Activated naive CD4-positive, alpha-beta T cell treated with anti-CD3 and anti-CD28 coated beads, Interleukin-2, amount 50 U/mL, for 24 hours (primary cell): Measurements from ENCODE around the gene GIMAP8.
A peak's percentile ranks its signal among the peaks of the same experiment; 100 is the strongest.
"Not testable (repeated sequence)": the region's sequence is repeated elsewhere in the genome, so short reads cannot be mapped to it uniquely, and the experiment has no call there.

Source experiments
- H3K27ac Mint-ChIP-seq: one replicate; pipeline ENCODE4 v1.8.0; 2021; ENCODE audit warnings: mild to moderate bottlenecking, mixed read lengths
- H3K27me3 Mint-ChIP-seq: one replicate; pipeline ENCODE4 v1.8.0; 2021; ENCODE audit warnings: mixed read lengths
- H3K36me3 Mint-ChIP-seq: one replicate; pipeline ENCODE4 v1.8.0; 2021; ENCODE audit warnings: mixed read lengths
- H3K4me1 Mint-ChIP-seq: one replicate; pipeline ENCODE4 v1.8.0; 2021; ENCODE audit warnings: mixed read lengths
- H3K4me3 Mint-ChIP-seq: one replicate; pipeline ENCODE4 v1.8.0; 2021; ENCODE audit warnings: mild to moderate bottlenecking, mixed read lengths
- H3K9me3 Mint-ChIP-seq: one replicate; pipeline ENCODE4 v1.8.0; 2021; ENCODE audit warnings: mixed read lengths

The GIMAP8 gene

DNA sequence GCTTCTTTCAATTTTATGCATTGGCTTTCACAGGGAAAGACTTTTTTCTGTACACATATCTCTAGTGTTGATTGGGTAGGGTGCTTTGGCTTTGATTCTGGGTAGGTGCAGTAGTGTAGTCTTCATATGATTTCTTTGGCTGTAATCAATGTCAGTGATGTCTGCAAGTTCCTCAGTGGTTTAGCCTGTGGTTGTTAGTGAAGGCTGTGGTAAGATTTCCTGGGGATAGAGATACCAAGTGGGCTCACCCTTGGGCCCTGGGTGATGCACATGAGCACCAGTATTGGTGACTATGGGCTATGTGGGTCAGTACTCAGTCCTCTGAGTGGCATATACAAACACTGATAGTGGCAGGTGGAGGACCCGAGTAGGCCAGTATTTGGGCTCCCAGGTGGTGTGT is 13.0 kb downstream of the GIMAP8 start:
- H3K27me3 Mint-ChIP-seq: no peaks in the 10 kb centered on the region
- H3K4me1 Mint-ChIP-seq: peaks cover 73% of the 10 kb centered on the region
- peaks cover 21% of the 10 kb centered on the region for H3K9me3 Mint-ChIP-seq
- peak overlapping the region; percentile 14 for H3K27ac Mint-ChIP-seq
- H3K36me3 Mint-ChIP-seq: peaks cover 52% of the 10 kb centered on the region
- no peak overlapping the region for H3K4me3 Mint-ChIP-seq

DNA sequence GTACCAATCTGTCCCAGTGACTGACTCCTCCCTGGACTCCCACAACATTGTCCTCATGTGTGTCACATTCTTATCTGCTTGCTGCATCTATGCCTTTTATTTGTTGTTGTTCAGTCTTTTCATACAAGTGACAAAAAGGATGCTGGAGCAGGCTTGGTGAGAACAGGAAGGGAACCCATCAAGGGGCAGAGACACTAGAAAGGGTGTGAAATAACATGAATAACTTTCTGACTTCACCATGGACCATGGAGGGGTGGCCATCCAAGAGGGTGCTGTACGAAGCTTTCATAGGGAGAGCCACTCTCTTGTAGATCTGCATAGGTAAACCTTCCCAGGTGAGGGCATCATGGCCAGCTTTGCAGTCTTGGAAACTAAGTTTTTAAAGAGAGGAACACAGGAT is 14.5 kb downstream of the GIMAP8 start:
- no peaks in the 10 kb centered on the region for H3K27me3 Mint-ChIP-seq
- H3K9me3 Mint-ChIP-seq: peaks cover 15% of the 10 kb centered on the region
- H3K4me1 Mint-ChIP-seq: peaks cover 81% of the 10 kb centered on the region
- peak overlapping the region; percentile 12 for H3K4me3 Mint-ChIP-seq
- peaks cover 47% of the 10 kb centered on the region for H3K36me3 Mint-ChIP-seq
- peak overlapping the region; percentile 63 for H3K27ac Mint-ChIP-seq

DNA sequence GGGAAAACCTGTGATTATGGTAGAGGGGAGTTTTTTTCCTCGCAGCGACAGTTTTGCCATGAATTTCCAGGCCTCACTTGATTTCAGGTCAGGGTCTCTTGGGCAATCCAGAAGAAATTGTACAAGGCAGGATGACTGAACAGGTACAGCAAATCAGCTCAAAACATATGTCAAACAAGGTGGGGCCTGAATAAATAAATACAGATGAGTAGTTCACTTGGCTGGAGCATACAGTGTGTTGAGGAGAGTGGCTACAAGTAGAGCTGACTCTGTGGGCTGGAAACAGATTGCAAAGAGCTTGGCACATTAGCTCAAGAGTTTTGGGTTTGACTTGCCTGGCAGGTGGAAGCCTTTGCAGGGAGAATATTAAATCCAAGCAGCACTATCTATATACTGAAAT is 15.0 kb downstream of the GIMAP8 start:
- H3K27ac Mint-ChIP-seq: peak overlapping the region; percentile 63
- H3K36me3 Mint-ChIP-seq: peaks cover 44% of the 10 kb centered on the region
- H3K27me3 Mint-ChIP-seq: no peaks in the 10 kb centered on the region
- peaks cover 81% of the 10 kb centered on the region for H3K4me1 Mint-ChIP-seq
- peaks cover 12% of the 10 kb centered on the region for H3K9me3 Mint-ChIP-seq
- peak overlapping the region; percentile 12 for H3K4me3 Mint-ChIP-seq

DNA sequence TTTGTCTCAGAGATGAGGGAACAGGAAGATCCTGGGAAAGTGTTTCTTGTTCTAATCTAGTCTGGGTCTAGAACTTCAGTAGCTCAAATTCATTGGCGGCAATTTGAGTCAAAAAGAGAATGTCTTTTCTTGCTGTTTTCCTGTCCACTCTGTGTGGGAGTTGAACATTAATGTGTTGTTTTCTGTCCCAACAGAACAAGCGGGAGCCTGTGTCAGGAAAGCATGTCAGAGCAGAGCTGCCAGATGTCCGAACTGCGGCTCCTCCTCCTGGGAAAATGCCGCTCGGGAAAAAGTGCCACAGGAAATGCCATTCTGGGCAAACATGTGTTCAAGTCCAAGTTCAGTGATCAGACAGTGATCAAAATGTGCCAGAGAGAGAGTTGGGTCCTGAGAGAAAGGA is 16.0 kb downstream of the GIMAP8 start:
- peaks cover 88% of the 10 kb centered on the region for H3K4me1 Mint-ChIP-seq
- no peaks in the 10 kb centered on the region for H3K27me3 Mint-ChIP-seq
- peaks cover 11% of the 10 kb centered on the region for H3K9me3 Mint-ChIP-seq
- H3K4me3 Mint-ChIP-seq: no peak overlapping the region
- H3K36me3 Mint-ChIP-seq: peaks cover 41% of the 10 kb centered on the region
- peak overlapping the region; percentile 10 for H3K27ac Mint-ChIP-seq

DNA sequence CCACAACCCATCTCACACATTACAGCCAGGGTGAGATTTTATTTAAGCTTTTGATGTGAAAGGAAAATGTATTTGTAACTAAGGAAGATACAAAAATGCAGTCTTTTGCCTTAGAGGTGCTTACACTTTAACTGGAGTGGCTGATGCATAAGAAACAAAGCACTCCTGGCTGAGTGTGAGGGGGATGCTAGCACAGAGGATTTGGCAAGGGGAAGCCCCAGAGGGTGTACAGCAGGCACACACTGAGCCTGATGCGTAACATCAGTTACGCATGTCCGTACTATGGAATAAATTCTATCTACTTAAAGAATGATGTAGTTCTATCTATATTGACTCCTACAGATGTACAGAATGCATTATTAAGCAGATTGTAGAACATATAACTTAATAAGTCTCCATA is 17.8 kb downstream of the GIMAP8 start:
- peaks cover 96% of the 10 kb centered on the region for H3K4me1 Mint-ChIP-seq
- peak overlapping the region; percentile 96 for H3K27ac Mint-ChIP-seq
- H3K9me3 Mint-ChIP-seq: peaks cover 4% of the 10 kb centered on the region
- H3K36me3 Mint-ChIP-seq: peaks cover 32% of the 10 kb centered on the region
- no peaks in the 10 kb centered on the region for H3K27me3 Mint-ChIP-seq
- H3K4me3 Mint-ChIP-seq: peak overlapping the region; percentile 71

DNA sequence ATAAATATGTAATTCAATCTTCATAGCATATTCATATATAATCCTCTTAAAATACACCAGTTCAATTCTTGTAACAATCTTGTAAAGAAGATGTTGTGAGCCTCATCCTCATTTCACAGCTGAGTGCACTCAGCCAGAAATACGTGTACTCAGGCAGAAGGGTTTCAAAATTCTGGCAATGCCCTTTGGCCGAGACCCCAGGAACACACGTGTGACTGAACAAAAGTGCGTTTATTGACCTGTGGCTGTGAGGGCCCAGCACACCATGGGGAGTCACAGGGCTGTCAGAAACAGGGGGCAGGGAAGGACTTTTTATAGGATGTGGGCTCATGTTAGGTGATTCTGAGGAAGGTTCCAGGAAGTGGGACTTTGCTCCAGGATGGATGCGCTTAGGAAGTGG is 21.5 kb downstream of the GIMAP8 start:
- Mint-ChIP-seq H3K4me1 (peaks cover 91% of the 10 kb centered on the region), H3K27me3 (no peaks in the 10 kb centered on the region), H3K9me3 (peaks cover 6% of the 10 kb centered on the region), H3K4me3 (no peak overlapping the region), H3K36me3 (peaks cover 56% of the 10 kb centered on the region), H3K27ac (peak overlapping the region; percentile 72)

DNA sequence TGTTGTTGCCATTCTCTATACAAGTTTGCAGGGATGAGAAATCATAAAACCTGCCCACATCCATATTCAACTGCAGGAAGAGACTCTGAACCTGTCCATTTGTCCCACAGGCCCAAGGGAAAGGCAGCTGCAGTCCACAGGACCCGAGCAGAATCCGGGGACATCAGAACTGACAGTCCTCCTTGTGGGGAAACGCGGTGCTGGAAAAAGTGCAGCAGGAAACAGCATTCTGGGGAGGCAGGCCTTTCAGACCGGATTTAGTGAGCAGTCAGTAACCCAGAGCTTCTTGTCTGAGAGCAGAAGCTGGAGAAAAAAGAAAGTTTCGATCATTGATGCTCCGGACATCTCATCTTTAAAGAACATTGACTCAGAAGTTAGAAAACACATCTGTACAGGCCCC is 23.5 kb downstream of the GIMAP8 start:
- peaks cover 6% of the 10 kb centered on the region for H3K9me3 Mint-ChIP-seq
- peaks cover 91% of the 10 kb centered on the region for H3K4me1 Mint-ChIP-seq
- peak overlapping the region; percentile 85 for H3K27ac Mint-ChIP-seq
- H3K4me3 Mint-ChIP-seq: peak overlapping the region; percentile 34
- peaks cover 57% of the 10 kb centered on the region for H3K36me3 Mint-ChIP-seq
- no peaks in the 10 kb centered on the region for H3K27me3 Mint-ChIP-seq

DNA sequence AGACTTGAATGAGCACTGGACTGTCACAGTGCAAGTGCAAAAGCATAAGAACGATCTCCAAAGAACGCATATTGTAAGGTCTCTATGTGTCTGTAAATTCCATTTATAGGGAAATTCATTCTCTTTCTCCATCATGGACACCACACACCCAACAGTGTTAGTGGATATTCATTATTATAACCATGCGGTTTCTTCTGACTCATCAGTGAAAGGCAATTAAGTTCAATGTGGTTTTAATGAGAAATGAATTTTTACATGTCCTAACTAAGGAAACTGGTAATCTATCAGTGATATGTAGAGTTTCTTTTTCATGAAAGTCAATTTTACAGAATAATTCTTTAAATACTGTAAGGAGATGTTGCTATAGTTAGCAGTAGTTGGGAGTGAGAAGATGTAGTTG is 25.9 kb downstream of the GIMAP8 start:
- H3K4me1 Mint-ChIP-seq: peaks cover 89% of the 10 kb centered on the region
- peaks cover 51% of the 10 kb centered on the region for H3K36me3 Mint-ChIP-seq
- H3K27ac Mint-ChIP-seq: peak overlapping the region; percentile 98
- H3K4me3 Mint-ChIP-seq: peak overlapping the region; percentile 65
- no peaks in the 10 kb centered on the region for H3K27me3 Mint-ChIP-seq
- peaks cover 6% of the 10 kb centered on the region for H3K9me3 Mint-ChIP-seq

DNA sequence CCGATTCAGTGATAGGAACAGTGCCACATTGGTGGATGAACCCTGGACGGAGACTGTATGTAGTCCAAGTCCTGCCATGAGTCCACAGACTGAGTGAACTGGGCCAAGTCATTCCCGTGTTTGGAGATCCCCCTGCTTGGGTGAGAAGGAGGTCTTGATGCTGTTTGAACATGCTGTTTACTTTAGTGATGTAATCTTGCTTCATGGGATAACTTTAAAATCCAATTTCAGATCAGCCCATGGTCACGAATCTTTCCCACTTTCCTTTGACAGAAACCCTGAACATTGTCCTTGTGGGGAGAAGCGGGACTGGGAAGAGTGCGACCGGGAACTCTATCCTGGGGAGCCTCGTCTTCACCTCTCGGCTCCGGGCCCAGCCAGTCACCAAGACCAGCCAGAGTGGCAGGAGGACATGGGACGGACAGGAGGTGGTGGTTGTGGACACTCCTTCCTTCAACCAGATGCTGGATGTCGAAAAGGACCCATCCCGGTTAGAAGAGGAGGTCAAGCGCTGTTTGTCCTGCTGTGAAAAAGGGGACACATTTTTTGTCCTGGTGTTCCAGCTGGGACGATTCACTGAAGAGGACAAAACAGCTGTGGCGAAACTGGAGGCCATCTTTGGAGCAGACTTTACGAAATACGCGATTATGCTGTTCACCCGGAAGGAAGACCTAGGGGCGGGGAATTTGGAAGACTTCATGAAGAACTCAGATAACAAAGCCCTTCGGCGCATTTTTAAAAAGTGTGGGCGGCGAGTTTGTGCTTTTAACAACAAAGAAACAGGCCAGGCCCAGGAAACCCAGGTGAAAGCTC is 26.6 kb downstream of the GIMAP8 start:
- peaks cover 92% of the 10 kb centered on the region for H3K4me1 Mint-ChIP-seq
- no peaks in the 10 kb centered on the region for H3K27me3 Mint-ChIP-seq
- peaks cover 48% of the 10 kb centered on the region for H3K36me3 Mint-ChIP-seq
- peaks cover 6% of the 10 kb centered on the region for H3K9me3 Mint-ChIP-seq
- H3K27ac Mint-ChIP-seq: peak overlapping the region; percentile 98
- peak overlapping the region; percentile 65 for H3K4me3 Mint-ChIP-seq

DNA sequence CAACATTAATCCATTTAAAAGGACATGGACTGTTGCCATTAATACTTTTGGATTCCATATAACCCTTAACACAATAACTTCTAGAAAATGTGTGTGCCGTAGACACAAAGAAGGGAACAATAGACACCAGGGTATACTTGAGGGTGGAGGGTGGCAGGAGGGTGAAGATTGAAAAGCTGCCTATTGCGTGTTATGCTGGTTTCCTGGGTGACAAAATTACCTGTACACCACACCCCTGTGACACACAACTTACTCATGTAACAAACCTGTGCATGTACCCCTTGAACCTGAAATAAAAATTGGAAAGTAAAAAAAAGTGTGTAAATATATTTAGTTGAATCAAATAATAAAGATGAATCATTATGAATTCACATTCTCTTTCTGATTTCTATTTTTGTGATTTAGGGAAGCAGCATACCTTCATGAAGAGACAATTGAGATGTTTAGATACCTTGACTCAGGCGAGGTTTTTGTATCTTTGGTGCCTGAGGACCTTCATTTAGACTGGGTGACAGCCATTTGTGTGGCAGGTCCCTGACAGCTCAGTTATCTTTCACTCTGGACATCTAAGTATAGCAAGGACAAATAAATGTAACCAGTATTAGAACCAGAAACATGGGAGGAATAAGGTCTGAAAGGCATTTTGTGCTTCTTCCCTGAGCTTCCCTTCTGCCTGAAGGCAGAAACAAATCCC is 28.7 kb downstream of the GIMAP8 start:
- Mint-ChIP-seq H3K36me3 (peaks cover 34% of the 10 kb centered on the region), H3K27me3 (no peaks in the 10 kb centered on the region), H3K9me3 (peaks cover 6% of the 10 kb centered on the region), H3K4me1 (peaks cover 92% of the 10 kb centered on the region), H3K27ac (peak overlapping the region; percentile 98), H3K4me3 (peak overlapping the region; percentile 71)

DNA sequence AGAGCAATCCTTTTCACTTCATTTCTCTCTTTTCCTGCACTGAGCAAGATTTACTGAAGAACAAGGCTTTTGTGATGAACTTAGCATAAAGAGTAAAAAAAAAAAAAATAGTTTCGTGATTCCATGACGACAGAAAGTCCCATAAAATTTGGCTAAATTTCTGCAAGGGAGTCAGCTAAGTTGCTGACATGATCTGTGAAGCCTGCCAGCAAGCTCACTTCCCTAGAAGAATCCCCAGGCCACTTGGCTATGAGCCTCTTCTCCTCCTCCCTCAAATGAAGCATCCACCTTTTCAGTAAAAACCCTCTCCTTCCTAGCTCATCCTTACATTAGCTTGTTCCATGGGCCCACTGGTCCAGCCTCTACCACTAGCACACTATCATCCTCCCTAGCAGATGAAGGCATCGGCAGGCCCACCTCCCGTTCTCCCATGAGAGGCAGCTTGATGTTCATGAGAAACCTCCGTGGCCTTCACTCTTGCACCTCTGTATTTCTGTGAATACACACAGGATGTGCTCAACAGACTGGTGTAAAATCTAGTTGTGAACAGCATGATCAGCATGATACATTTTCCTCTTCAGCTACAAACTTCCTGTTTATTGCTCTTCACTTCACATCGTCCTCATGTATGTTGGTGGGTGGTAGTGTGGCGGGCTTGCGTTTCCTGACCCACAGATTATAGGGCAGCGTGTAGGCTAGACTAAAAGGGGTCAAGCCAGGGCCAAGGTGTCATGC is 30.9 kb downstream of the GIMAP8 start:
- H3K4me1 Mint-ChIP-seq: peaks cover 96% of the 10 kb centered on the region
- peak overlapping the region; percentile 83 for H3K4me3 Mint-ChIP-seq
- H3K27me3 Mint-ChIP-seq: no peaks in the 10 kb centered on the region
- peak overlapping the region; percentile 98 for H3K27ac Mint-ChIP-seq
- H3K36me3 Mint-ChIP-seq: peaks cover 19% of the 10 kb centered on the region
- H3K9me3 Mint-ChIP-seq: peaks cover 4% of the 10 kb centered on the region

DNA sequence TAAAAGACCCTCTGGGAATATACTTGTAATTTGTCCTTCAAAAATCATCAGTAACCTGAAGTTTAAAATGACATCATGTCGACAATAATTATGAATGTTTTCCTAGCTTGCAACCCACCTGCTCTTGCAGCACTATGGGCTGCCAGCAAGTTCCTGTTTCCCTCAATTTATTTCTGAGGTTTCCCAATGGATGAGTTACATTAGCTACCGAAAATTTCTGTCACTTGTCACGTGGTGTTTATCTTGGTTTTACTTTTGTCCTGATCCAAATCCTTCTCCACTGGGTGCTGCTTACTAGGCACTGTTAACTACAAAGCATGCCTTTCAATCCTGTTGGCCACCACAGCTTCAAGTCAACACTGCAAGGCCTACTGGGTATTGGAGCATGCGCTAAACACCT is 31.5 kb downstream of the GIMAP8 start:
- no peaks in the 10 kb centered on the region for H3K9me3 Mint-ChIP-seq
- peaks cover 95% of the 10 kb centered on the region for H3K4me1 Mint-ChIP-seq
- H3K27ac Mint-ChIP-seq: peak overlapping the region; percentile 98
- H3K4me3 Mint-ChIP-seq: peak overlapping the region; percentile 83
- no peaks in the 10 kb centered on the region for H3K27me3 Mint-ChIP-seq
- H3K36me3 Mint-ChIP-seq: peaks cover 17% of the 10 kb centered on the region

DNA sequence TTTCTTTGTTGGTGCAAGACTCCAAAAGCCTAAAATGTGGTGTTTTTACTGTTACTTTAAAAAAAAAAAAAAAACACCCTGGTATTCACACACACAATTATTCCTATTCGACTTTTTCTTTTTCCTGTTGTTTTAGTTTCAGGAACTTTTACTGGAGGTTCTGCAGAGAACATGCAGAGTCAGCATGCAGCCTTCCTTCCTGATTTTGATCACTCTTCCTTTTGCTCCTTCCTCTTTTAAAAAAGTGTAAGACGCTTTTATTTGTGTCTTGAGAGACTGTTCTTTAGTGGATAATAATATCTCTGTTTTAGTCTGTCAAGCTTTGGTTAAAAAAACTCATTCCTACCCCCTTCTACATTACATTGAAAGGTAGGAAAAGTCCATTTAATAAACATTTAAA is 33.1 kb downstream of the GIMAP8 start:
- peak overlapping the region; percentile 95 for H3K27ac Mint-ChIP-seq

DNA sequence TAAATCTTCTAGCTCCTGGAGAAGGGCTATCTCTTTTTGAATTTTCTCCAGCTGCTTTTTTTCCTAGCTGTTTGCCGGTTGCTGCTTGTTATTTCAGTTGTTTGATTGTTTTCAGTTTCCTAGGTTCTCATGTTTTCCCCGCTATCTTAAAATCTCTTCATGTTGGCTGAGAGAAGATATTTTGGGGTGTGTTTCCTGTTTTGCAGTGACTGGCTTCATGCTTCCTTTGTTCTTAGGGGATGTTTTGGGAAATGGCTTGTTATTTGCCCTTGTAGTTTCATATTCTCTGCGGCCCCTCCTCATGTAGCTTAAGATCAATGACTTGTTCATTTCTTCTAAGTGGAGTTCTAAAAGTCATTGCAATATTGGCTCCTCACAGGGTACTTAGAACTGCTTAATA is 33.6 kb downstream of the GIMAP8 start:
- Mint-ChIP-seq H3K36me3 (peaks cover 13% of the 10 kb centered on the region), H3K27ac (peak overlapping the region; percentile 95), H3K4me3 (peak overlapping the region; percentile 83), H3K4me1 (peaks cover 95% of the 10 kb centered on the region)
- H3K9me3 Mint-ChIP-seq, H3K27me3 Mint-ChIP-seq: not testable (repeated sequence)

More for the DNA sequence above, 33.1 kb downstream of the GIMAP8 start:
- Mint-ChIP-seq H3K4me1 (peaks cover 95% of the 10 kb centered on the region), H3K4me3 (peak overlapping the region; percentile 83), H3K36me3 (peaks cover 12% of the 10 kb centered on the region)
- not testable (repeated sequence) for H3K9me3 Mint-ChIP-seq, H3K27me3 Mint-ChIP-seq

DNA sequence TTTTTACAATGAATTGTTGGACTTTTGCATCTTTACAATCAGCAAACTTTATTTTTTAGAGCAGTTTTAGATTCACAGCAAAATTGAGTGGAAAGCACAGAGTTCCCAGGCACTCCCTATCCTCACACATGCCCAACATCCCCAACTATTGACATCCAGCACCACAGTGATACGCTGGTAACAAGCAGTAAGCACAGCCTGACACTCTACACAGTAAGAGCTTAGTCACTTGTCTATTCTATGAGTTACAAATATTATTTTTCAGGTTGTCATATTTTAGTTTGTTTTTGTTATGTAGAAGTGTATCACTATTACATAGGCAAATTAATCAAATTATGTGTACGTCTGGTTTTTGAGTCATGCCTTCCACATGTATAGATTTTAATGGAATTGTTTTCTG is 37.2 kb downstream of the GIMAP8 start:
- peaks cover 92% of the 10 kb centered on the region for H3K4me1 Mint-ChIP-seq
- no peaks in the 10 kb centered on the region for H3K27me3 Mint-ChIP-seq
- H3K27ac Mint-ChIP-seq: peak overlapping the region; percentile 80

DNA sequence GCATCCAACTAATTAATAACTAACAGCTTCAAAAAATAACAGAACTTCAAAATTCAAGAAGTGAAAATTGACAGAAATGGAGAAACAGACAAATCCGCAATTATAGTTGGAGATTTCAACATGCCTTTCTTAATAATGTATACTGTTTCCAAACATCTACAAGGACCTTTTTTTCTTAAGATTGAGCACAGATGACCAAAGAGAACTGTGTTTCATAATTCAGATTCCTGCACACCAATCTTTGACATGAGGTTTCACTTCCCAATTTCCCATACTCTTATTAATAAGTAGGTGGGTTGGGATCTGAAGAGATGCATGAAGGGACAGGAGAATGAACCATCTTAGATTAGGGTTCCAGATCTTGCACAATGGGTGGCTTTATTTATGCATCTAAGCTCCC is 39.4 kb downstream of the GIMAP8 start:
- H3K4me3 Mint-ChIP-seq: no peak overlapping the region
- peak overlapping the region; percentile 67 for H3K27ac Mint-ChIP-seq
- H3K4me1 Mint-ChIP-seq: peaks cover 81% of the 10 kb centered on the region

More for the DNA sequence above, 37.2 kb downstream of the GIMAP8 start:
- Mint-ChIP-seq H3K4me3 (peak overlapping the region; percentile 11), H3K36me3 (peaks cover 22% of the 10 kb centered on the region), H3K9me3 (no peaks in the 10 kb centered on the region)

More for the DNA sequence above, 39.4 kb downstream of the GIMAP8 start:
- peaks cover 28% of the 10 kb centered on the region for H3K36me3 Mint-ChIP-seq
- H3K27me3 Mint-ChIP-seq: no peaks in the 10 kb centered on the region
- no peaks in the 10 kb centered on the region for H3K9me3 Mint-ChIP-seq
